ENCODE measurements around the gene FZD1. TPM values are rescaled to one million over a fixed set of nuclear protein-coding genes. Genes with fewer than 3 reads are reported as not detected.
"Not testable (repeated sequence)": the region's sequence is repeated elsewhere in the genome, so short reads cannot be mapped to it uniquely, and the experiment has no call there.

FZD1 gene
- total RNA-seq, 1 experiment from 2014 or later, result 2.8 TPM

DNA sequence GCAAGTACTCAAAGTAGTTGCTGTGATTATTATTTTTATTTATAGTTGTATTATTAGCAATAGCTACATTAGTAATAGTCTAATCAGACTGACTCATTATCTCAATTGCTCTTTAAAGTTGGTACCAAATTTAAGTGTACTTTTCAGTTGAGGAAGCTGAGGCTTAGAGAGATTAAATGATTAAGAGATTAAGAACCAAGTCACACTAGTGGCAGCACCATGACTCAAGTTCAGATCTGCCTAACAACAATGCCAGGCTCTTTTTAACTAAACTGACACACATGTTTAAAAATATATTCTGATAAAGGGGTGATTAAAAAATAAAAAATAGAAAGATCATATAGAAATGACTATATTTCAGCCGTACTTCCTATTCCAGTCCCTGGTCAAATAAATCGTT is 42.0 kb downstream of the FZD1 start:
- no peaks in the 10 kb centered on the region for H3K9me3 ChIP-seq (ENCODE audit: insufficient read depth, low read depth)
- CTCF ChIA-PET, result no interaction called here
- H3K27ac ChIP-seq, result no peak overlapping the region
- TF ChIP-seq, protein P1, sequence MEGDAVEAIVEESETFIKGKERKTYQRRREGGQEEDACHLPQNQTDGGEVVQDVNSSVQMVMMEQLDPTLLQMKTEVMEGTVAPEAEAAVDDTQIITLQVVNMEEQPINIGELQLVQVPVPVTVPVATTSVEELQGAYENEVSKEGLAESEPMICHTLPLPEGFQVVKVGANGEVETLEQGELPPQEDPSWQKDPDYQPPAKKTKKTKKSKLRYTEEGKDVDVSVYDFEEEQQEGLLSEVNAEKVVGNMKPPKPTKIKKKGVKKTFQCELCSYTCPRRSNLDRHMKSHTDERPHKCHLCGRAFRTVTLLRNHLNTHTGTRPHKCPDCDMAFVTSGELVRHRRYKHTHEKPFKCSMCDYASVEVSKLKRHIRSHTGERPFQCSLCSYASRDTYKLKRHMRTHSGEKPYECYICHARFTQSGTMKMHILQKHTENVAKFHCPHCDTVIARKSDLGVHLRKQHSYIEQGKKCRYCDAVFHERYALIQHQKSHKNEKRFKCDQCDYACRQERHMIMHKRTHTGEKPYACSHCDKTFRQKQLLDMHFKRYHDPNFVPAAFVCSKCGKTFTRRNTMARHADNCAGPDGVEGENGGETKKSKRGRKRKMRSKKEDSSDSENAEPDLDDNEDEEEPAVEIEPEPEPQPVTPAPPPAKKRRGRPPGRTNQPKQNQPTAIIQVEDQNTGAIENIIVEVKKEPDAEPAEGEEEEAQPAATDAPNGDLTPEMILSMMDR (conservative IDR thresholded peaks at IDR 0.05), result no peak
- no peak for TF ChIP-seq EZH2 (IDR thresholded peaks at IDR 0.05; ENCODE audit: low read depth)
- no peak overlapping the region for H3K4me2 ChIP-seq
- no peaks in the 10 kb centered on the region for H3K79me2 ChIP-seq (ENCODE audit: low read depth)
- intact Hi-C loops (cut with micrococcal nuclease; ENCODE audit: unreplicated experiment), result no loop called here
- no peaks in the 10 kb centered on the region for H3K27me3 ChIP-seq (ENCODE audit: insufficient read depth, low read depth)
- DNase-seq, result no peak
- H4K20me1 ChIP-seq (ENCODE audit: insufficient read depth), result no peaks in the 10 kb centered on the region
- no peak overlapping the region for H2AFZ ChIP-seq
- no peaks in the 10 kb centered on the region for H3K36me3 ChIP-seq (ENCODE audit: low read depth)
- no TSS peak for BruUV-seq (replicated peaks)
- H3F3A ChIP-seq (ENCODE audit: insufficient read depth, low read depth), result no peaks in the 10 kb centered on the region
- no peaks in the 10 kb centered on the region for H3K9me2 ChIP-seq (ENCODE audit: insufficient read depth)
- H3K4me3 ChIP-seq, result no peak overlapping the region
- H3K4me1 ChIP-seq (replicated peaks; ENCODE audit: insufficient read depth), result no peaks in the 10 kb centered on the region
- POLR2A ChIA-PET (ENCODE audit: unreplicated experiment), result no interaction called here

DNA sequence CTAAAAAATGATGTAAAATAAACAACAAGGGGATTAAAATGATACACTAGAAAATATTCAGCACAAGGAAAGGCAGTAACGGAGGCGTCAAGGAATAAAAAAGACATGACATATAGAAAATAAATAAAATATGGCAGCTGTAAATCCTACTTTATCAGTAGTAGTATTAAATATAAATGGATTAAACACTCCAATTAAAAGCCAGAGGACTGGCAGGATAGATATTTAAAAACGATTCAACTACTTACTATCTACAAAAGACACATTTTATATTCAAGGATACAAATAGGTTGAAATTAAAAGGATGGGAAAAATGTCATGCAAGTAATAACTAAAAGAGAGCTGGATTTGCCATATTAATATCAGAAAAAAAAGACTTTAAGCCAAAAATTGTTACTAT is 43.2 kb downstream of the FZD1 start:
- ChIA-PET CTCF (no interaction called here), POLR2A (ENCODE audit: unreplicated experiment) (no interaction called here)
- Histone ChIP-seq H3K36me3 (ENCODE audit: low read depth) (no peaks in the 10 kb centered on the region), H3K27ac (no peak overlapping the region), H2AFZ (no peak overlapping the region), H3K79me2 (ENCODE audit: low read depth) (no peaks in the 10 kb centered on the region), H3K27me3 (ENCODE audit: insufficient read depth, low read depth) (no peaks in the 10 kb centered on the region), H3K4me3 (no peak overlapping the region), H3K4me1 (replicated peaks; ENCODE audit: insufficient read depth) (no peaks in the 10 kb centered on the region), H3F3A (ENCODE audit: insufficient read depth, low read depth) (no peaks in the 10 kb centered on the region), H4K20me1 (ENCODE audit: insufficient read depth) (no peaks in the 10 kb centered on the region), H3K9me3 (ENCODE audit: insufficient read depth, low read depth) (no peaks in the 10 kb centered on the region), H3K4me2 (no peak overlapping the region), H3K9me2 (ENCODE audit: insufficient read depth) (no peaks in the 10 kb centered on the region)
- intact Hi-C loops (cut with micrococcal nuclease; ENCODE audit: unreplicated experiment), result no loop called here
- no TSS peak for BruUV-seq (replicated peaks)
- TF ChIP-seq, protein P1 (conservative IDR thresholded peaks at IDR 0.05), result no peak
- no peak for TF ChIP-seq EZH2 (IDR thresholded peaks at IDR 0.05; ENCODE audit: low read depth)
- DNase-seq, result no peak

DNA sequence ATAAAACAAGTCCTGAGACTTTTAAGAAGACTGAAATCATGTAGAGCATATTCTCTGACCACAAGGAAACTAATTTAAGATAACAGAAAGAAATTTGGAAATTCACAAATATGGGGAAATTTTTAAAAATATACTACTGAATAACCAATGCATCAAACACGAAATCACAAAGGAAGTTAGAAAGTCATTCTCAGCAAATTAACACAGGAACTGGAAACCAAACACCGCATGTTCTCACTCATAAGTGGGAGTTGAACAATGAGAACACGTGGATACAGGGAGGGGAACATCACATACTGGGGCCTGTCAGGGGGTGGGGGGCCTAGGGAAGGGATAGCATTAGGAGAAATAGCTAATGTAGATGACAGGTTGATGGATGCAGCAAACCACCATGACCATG is 44.0 kb downstream of the FZD1 start:
- H3K27me3 ChIP-seq (ENCODE audit: insufficient read depth, low read depth); DNase-seq; intact Hi-C loops (cut with micrococcal nuclease; ENCODE audit: unreplicated experiment); H3K4me1 ChIP-seq (replicated peaks; ENCODE audit: insufficient read depth); BruUV-seq (replicated peaks); CTCF ChIA-PET; H3K9me2 ChIP-seq (ENCODE audit: insufficient read depth); H3K36me3 ChIP-seq (ENCODE audit: low read depth); H3K4me2 ChIP-seq; H3K9me3 ChIP-seq (ENCODE audit: insufficient read depth, low read depth); H3K4me3 ChIP-seq; H3K79me2 ChIP-seq (ENCODE audit: low read depth); H3F3A ChIP-seq (ENCODE audit: insufficient read depth, low read depth); POLR2A ChIA-PET (ENCODE audit: unreplicated experiment); H3K27ac ChIP-seq; H2AFZ ChIP-seq; H4K20me1 ChIP-seq (ENCODE audit: insufficient read depth): not testable (repeated sequence)

DNA sequence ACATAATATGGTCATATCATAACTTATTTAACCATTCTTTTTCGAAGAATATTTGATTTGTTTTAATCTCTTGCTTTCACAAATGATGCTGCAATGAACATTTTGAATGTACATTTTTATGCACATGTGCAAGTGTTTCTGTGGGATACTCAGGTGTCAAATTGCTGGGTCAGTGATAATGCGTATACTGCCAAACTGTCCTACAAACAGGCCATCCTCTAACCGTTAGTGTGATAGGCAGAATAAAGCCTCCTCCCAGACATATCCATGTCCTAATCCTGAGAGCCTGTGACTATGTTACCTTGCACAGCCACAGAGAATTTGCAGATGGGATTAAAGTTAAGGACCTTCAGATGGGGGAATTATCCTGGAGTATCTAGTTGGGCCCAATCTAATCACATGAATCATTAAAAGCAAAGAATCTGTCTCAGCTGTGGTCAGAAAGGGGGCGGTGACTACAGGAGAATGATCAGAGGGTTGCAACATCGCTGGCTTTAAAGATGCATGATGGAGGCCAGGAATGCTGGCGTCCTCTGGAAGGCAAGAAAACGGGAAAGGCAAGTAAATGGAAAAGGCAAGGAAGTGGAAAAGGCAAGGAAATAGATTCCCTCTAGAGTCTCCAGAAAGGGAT is 46.7 kb downstream of the FZD1 start:
- Histone ChIP-seq H3K36me3 (ENCODE audit: low read depth) (no peaks in the 10 kb centered on the region), H3K27me3 (ENCODE audit: insufficient read depth, low read depth) (no peaks in the 10 kb centered on the region), H3K4me3 (no peak overlapping the region), H2AFZ (no peak overlapping the region), H3K79me2 (ENCODE audit: low read depth) (no peaks in the 10 kb centered on the region), H3F3A (ENCODE audit: insufficient read depth, low read depth) (no peaks in the 10 kb centered on the region), H3K4me1 (replicated peaks; ENCODE audit: insufficient read depth) (no peaks in the 10 kb centered on the region), H3K27ac (no peak overlapping the region), H3K9me2 (ENCODE audit: insufficient read depth) (no peaks in the 10 kb centered on the region), H3K4me2 (no peak overlapping the region), H3K9me3 (ENCODE audit: insufficient read depth, low read depth) (no peaks in the 10 kb centered on the region), H4K20me1 (ENCODE audit: insufficient read depth) (no peaks in the 10 kb centered on the region)
- no peak for DNase-seq
- TF ChIP-seq, protein P1 (conservative IDR thresholded peaks at IDR 0.05), result no peak
- no peak for TF ChIP-seq EZH2 (IDR thresholded peaks at IDR 0.05; ENCODE audit: low read depth)
- intact Hi-C loops (cut with micrococcal nuclease; ENCODE audit: unreplicated experiment), result no loop called here
- ChIA-PET CTCF (no interaction called here), POLR2A (ENCODE audit: unreplicated experiment) (no interaction called here)
- no TSS peak for BruUV-seq (replicated peaks)

Data from PC-9 (cell line).